Measurements from ENCODE around the gene TERT. TPM values are rescaled to one million over a fixed set of nuclear protein-coding genes. Genes with fewer than 3 reads are reported as not detected.

TERT gene
- polyA plus RNA-seq, 3 donors, result 0.17 to 0.43 (median 0.28) TPM

DNA sequence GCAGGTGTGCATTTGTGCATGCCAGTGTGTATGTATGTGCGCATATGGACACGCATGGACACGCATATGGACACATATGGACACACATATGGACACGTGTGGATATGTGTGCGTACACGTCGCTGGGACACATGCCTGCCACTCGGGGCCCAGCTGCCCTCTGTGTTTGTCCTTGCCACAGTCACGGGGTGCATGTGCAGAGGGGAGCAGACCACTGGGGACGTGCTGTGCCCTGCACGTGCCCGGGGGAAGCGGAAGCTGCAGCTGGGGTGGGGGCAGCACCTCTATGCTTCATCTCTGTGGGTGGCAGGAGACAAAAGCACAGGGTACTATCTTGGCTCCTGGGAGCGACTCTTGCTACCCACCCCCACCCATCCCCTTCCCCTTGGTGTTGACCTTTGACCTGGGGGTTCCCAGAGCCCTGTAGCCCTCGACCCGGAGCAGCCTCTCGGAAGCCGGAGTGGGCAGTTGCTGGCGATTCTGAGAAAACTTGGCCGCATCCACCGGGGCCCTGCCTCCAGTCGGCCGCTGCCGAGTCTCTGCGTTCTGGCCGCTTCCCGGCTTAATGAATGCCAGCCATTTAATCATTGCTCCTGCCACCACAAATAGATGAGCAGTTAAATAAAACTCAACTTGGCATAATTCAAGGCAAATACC lies 72.1 kb downstream of the TERT start:
- DNase-seq (ENCODE audit: low read depth in 3 of 3, low spot score in 2 of 3), result no peak

DNA sequence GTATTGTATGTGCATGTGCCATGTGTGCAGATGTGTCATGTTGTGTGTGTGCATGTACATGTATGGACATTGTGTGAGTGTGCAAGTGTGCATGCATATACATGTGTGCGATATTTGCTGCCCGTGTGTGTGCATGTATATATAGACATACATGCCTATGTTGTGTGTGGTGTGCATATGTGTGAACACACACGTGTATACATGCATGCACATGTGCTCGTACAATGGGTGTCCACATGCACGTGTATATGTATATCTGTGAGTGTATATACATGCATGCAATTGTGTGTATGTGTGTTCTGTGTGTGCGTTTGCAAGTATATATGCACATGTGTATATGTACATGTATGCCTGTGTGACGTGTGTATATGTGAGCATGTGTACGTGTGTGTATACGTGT lies 72.7 kb downstream of the TERT start:
- no peak for DNase-seq (ENCODE audit: low read depth in 3 of 3, low spot score in 2 of 3)

DNA sequence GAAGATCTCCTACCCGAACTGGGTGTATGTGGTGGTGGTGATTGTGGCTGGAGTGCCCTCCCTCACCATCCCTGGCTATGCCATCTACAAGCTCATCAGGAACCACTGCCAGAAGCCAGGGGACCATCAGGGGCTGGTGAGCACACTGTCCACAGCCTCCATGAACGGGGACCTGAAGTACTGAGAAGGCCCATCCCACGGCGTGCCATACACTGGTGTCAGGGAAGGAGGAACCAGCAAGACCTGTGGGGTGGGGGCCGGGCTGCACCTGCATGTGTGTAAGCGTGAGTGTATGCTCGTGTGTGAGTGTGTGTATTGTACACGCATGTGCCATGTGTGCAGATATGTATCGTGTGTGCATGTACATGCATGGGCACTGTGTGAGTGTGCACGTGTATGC lies 73.1 kb downstream of the TERT start:
- DNase-seq (ENCODE audit: low read depth in 3 of 3, low spot score in 2 of 3), result no peak

DNA sequence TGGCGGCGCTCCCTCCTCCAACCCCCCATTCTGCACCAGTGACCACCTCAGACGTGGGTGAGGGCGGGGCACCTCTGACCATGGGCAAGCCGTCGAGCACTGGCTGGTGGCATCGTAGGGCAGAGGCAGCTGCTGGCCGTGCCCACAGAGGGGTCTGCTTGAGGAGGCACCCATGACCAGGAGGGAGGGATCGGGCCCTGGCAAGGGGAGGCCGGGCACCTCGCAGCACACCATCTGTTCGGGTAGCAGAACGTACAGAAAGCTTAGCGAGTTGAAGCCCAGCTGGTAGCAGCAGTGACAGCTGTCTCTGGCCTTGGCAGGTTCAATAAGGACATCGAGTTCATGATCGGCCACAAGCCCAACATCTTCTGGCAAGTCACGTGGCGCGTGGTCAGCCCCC lies 74.0 kb downstream of the TERT start:
- no peak for DNase-seq (ENCODE audit: low read depth in 3 of 3, low spot score in 2 of 3)

DNA sequence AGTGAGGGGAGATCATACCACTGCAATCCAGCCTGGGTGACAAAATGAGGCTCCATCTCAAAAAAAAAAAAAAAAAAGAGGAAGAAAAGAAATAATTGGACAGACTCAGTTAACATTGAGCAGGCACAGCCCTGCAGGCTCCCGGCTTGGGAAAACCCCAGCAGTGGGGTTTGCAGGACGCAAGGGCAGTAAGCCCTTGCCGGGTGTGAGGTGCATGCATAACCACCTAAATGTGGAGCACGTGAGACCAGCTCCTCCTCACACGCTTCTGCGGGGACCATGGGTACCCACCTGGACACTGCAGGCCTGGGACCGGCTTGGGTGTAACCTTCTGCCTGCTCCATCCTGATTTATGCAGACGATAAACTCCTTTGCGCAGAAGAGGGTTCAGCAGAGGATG lies 74.5 kb downstream of the TERT start:
- DNase-seq (ENCODE audit: low read depth in 3 of 3, low spot score in 2 of 3), result no peak

DNA sequence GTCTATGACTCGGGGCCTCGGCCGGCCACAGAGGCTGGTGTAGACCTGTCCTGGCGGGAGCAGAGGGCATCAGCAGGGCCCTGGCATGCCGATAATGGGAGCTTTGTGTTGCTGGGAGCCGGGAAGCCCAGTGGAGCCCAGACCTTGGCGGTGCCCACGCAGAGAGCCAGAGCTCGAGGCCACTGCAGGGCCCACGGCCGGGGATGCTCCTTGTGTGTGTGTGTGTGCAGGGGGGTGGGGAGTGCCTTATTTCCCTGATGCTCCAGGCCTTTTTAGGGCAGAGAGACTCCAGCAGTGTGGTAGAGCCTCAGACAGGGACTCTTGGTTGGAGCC lies 75.1 kb downstream of the TERT start:
- DNase-seq (ENCODE audit: low read depth in 3 of 3, low spot score in 2 of 3), result no peak

DNA sequence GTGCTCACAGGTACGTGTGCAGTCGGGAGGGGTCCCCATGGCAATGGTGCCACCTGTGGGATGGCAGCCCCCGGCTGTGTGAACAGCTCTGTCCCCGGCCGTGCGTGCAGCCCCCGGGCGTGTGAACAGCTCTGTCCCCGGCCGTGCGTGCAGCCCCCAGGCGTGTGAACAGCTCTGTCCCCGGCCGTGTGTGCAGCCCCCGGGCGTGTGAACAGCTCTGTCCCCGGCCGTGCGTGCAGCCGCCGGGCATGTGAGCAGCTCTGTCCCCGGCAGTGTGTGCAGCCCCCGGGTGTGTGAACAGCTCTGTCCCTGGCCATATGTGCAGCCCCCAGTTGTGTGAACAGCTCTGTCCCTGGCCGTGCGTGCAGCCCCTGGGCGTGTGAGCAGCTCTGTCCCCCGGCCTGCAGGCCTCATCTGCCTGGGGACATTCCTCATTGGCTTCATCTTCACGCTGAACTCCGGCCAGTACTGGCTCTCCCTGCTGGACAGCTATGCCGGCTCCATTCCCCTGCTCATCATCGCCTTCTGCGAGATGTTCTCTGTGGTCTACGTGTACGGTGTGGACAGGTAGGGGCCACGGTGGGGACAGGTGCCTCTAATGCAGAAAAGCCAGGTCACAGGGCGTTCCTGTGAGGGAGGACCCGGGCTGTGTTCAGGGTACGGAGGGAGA lies 75.6 kb downstream of the TERT start:
- no peak for DNase-seq (ENCODE audit: low read depth in 3 of 3, low spot score in 2 of 3)

DNA sequence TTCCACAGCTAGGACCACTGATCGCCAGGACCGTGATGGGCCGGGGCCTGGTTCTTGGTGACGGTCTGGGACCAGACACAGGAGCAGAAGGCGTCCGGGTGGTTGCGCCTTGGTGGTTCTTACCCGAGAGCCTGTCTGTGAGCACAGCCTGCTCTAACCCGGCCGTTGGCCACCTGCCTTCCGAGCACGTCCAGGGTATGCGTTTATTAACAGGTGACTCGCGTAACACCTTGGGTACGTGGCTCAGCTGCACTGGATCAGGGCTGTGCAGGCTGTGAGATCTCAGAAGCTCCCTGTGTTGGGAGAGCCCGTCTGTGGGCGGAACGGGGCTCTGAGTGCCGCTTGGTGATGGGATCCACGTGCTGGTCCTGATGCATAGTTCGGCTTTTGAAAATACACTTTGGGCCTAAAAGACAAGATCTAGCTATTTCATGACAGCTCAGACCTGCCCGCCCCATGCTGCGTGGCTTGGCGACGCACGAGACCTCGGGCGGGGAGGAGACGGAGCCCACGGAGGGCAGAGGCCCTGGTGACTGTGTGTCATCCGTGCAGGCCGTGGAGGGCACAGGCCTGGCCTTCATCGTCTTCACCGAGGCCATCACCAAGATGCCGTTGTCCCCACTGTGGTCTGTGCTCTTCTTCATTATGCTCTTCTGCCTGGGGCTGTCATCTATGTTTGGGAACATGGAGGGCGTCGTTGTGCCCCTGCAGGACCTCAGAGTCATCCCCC lies 76.4 kb downstream of the TERT start:
- DNase-seq (ENCODE audit: low read depth in 3 of 3, low spot score in 2 of 3), result no peak

DNA sequence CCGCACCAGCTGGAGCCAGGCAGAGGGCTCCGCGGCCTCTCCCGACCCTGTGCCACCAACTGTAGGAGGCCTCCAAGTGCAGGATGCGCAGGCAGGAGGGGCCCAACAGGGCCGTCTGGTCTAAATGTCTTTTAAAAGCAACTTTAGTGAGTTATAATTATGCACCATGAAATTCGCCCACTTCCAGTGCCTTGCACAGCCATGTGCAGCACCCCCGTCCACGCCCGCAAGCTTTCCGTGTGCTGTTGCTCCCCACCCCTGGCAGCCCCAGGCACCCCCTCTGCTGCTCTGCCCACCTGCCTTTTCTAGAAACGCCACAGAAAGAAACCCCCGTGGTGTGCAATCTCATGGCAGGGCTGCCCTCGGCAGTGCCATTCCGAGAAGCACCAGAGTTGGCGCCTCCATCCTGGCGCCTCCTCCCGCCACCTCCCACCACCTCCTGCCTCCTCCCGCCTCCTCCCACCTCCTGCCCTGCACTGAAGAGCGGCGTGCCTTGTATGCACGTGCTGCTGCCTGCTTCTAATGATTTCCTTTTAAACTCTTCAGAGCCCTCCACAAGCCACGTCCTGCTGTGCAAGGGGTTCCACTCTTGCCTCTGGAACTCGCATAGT lies 77.2 kb downstream of the TERT start:
- no peak for DNase-seq (ENCODE audit: low read depth in 3 of 3, low spot score in 2 of 3)

DNA sequence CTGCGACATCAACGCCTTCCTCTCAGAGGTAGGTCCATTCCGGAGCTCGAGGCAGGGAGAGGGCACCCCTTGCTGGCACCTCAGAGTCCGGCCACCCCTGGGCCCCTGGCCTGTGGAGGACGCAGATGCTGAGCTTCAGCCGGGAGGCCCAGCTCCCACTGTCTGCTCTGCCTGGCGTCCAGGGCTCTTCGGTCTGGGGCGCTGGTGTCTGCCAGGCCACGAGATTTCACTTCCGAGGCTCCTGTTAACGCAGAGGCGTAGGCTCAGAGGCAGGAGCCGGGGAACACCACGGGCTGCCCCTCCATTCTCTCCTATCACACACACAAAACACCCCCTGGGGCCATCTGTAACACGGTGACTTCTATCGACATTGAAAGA lies 78.0 kb downstream of the TERT start:
- no peak for DNase-seq (ENCODE audit: low read depth in 3 of 3, low spot score in 2 of 3)

DNA sequence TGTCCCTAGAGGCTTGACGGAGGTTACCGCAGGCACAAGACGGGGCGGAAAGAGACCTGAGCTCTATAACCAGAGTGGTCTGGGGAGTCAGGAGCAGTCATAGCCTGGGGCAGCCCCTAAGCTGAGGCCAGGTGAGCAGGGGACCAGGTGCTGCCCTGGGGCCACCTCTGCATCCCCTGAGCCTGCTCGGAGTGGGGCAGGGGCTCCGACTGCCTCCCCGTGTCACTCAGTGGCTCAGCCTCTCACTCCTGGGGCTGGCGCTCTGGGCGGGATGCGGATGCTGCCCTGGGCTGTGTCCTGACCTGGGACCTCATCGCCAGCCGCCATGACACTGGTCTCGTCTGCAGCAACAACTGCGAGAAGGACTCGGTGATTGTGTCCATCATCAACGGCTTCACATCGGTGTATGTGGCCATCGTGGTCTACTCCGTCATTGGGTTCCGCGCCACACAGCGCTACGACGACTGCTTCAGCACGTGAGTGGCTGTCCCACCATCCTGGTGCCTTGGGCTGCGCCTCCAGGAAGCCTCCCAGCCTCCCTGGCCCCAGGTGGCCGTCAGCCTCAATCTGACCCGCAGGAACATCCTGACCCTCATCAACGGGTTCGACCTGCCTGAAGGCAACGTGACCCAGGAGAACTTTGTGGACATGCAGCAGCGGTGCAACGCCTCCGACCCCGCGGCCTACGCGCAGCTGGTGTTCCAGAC lies 78.5 kb downstream of the TERT start:
- DNase-seq (ENCODE audit: low read depth in 3 of 3, low spot score in 2 of 3), result no peak

DNA sequence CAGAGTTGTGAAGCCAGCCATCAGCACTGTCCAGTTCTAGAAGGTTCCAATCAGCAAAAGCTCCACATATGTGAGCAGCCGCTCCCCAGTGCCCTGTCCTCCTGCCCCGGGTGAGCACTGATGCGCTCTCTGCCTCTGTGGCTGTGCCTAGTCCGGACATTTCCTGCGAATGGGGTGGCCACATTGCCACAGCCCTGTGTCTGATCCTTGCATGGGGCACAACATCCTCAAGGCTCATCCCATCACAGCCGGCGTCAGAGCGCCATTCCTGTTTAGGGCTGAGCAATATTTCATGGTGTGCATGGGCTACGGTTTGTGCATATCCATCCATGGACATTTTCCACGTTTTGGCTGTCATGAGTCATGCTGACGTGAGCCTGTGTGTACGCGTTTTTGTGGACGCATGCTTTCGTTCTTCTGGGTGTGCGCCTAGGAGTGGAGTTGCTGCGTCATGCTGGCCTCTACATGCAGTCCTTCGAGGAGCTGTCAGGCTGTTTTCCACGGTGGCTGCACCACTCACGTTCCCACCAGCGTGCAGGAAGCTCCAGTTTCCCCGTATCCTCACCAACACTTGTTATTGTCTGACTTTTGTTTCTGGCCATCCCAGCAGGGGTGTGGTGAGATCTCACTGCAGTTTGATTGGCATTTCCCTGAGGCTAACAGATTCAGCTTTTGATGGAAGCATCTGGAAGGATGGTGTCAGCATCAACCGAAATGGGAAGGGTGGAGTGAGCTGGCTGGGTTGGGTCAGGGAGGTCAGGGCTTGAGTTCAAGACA lies 79.4 kb downstream of the TERT start:
- DNase-seq (ENCODE audit: low read depth in 3 of 3, low spot score in 2 of 3), result no peak

DNA sequence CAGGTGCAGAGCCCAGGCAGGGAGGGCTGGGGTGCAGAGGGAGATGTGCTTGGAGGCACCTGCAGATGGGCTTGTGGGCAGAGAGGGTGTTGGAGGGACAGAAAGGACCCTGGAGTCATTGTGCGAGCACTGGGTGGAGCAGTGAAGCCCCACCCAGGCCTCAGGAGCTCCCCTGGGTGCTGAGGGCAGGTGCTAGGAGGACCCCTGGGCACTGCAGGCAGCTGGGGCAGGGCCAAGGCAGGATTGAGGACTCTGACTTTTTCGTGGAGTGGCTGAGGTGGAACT lies 80.0 kb downstream of the TERT start:
- no peak for DNase-seq (ENCODE audit: low read depth in 3 of 3, low spot score in 2 of 3)

DNA sequence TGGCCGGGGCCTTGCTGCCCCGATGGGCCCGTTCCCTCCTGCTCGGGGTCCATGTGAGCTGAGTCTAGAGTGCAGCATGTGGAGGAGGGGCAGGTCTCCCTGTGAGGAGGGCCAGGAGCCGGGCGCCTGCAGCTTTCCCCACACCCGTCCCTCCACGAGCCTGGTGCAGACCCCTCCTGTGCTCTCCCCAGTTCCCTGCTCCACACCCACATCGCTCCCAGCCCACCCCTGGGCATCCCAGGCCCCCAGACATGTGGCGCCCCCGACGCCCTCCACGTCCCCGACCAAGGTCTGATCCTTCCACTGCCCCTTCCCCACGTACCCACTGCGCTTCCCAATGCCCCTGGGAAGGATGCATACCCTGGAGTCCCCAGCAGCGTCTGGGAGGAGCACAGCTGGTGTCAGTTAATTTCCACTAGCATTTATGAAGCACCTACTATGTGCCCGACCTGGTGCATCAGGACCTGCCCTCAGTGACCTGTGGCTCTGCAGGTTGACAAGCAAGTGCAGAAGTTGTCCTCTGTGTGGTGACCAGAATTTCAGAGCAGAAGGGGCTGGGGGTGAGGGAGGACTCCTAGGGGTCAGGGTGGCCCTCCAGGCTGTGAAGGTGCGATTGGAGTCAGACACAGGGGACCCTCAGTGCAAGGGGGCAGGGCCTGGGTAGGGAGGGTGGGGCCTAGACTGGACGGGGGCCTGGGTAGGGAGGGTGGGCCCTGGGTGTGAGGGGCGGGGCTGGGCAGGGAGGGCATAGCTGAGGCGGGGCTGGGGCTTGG lies 80.5 kb downstream of the TERT start:
- DNase-seq (ENCODE audit: low read depth in 3 of 3, low spot score in 2 of 3), result no peak

DNA sequence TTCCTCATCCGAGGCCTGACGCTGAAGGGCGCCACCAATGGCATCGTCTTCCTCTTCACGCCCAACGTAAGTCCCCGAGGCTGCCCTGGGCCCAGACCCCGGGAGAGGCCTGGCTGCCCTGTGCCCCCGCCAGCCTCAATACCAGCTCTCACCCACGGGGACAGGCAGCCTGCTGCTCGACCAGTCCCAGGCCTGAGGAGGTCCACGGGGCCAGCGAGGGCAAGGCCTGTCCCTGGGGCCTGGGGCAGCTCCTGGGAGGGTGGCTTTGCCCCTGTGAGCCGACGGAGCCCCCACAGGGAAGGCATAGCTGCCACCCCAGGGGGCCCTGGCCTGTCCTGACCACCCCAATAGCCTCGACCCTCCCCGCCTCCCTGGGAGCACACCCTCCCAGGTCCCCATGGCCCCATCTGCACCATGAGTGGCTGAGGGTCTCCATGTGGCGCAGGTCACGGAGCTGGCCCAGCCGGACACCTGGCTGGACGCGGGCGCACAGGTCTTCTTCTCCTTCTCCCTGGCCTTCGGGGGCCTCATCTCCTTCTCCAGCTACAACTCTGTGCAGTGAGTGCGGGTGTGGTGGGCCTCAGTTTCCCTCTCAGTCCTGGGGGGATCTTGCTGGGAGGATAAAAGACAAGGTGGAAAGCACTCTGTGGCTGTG lies 81.2 kb downstream of the TERT start:
- DNase-seq (ENCODE audit: low read depth in 3 of 3, low spot score in 2 of 3), result no peak

DNA sequence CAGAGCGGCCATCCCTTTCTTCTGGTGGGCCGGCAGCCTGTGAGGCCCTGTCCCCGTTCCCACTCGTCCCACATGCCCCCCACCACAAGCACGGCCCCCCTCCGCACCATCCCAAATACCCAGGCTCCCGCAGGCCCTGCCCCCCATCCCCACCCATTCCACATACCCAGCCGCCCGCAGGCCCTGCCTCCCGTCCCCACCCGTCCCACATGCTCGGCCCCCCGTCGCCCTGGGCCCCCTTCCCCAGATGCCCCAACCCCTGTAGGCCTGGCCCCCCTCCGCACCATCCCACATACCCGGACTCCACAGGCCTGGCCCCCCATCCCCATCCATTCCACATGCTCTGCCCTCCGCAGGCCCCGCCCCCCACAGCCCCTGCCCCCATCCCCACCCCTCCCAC lies 82.0 kb downstream of the TERT start:
- no peak for DNase-seq (ENCODE audit: low read depth in 3 of 3, low spot score in 2 of 3)

DNA sequence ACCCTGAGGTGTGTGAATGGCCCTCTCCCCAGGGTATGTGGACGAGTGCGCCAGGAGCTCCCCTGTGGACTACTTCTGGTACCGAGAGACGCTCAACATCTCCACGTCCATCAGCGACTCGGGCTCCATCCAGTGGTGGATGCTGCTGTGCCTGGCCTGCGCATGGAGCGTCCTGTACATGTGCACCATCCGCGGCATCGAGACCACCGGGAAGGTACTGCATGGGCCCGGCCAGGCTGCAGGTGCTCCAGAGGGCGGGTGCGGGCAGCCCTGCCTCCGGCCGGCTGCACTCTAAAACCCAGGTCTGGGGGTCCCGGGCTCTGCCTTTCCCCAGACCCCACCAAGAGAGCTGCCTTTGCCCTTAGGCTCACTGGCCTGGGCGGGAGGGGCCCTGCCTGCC lies 82.6 kb downstream of the TERT start:
- DNase-seq (ENCODE audit: low read depth in 3 of 3, low spot score in 2 of 3), result no peak

DNA sequence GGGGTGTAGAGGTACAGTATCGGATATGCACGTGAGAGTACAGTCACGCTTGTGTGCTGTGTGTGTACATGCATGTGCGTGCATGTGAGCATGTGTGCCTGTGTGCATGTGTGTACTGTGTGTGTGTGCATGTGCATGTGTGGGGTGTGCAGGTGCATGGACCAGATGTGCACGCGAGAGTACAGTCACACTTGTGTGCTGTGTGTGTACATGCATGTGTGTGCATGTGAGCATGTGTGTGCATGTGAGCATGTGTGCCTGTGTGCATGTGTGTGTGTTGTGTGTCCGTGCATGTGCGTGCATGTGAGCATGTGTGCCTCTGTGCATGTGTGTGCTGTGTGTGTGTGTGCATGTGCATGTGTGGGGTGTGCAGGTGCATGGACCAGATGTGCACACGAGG lies 83.2 kb downstream of the TERT start:
- DNase-seq (ENCODE audit: low read depth in 3 of 3, low spot score in 2 of 3), result no peak

DNA sequence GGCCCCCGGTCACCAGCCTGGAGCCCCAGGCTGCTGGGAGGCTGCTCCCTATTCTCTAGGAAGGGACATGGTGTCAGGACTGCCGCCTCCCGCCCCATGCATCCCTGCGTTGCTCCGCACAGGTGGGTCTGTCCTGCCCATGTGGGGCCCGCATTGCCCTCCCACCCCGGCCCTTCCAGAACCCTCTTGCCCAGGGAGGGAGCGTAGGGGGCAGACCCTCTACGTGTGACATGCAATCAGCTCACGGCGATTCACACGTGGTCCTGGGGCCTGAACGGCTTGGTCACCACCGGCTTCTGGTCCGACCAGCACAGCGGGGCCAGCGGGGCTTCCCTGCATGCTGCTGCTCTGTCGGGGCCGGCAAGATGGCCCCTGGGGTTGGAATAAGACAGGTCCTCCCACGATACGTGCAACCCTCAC lies 84.0 kb downstream of the TERT start:
- DNase-seq (ENCODE audit: low read depth in 3 of 3, low spot score in 2 of 3), result no peak
